ENCODE data around the gene CLTB. TPM values are rescaled to one million over a fixed set of nuclear protein-coding genes. Genes with fewer than 3 reads are reported as not detected.
A peak's percentile ranks its signal among the peaks of the same experiment; 100 is the strongest.

Gene CLTB
- total and polyA plus RNA-seq, 2 experiments from 2014 or later = 26.8 to 34.0 TPM

DNA sequence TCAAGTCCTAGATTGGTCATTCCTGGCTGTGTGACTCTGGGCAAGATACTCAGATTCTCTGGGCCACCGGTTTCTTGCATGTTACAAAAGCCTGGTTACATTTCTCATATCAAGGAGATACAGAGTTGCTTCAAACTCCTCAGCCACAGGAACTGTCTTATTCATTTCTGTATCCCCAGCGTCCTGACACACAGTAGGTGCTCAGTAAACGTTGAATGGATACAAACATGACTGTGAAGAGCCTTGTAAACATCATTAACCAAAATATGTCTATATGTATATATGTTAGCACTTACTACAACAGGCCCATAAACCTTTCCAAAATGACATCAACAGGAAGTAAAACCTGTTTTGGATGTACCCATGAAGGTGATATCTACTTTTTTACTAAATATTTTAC lies 1.6 kb downstream of the CLTB start:
- no peak overlapping the region for H3K27ac ChIP-seq (ENCODE audit: low read depth)
- no peak for TF ChIP-seq CREB1 (CRISPR knock-in tag; IDR thresholded peaks at IDR 0.05; ENCODE audit: low read depth)
- TF ChIP-seq NANOG (IDR thresholded peaks at IDR 0.05; ENCODE audit: borderline replicate concordance) = no peak
- TF ChIP-seq, protein P1, sequence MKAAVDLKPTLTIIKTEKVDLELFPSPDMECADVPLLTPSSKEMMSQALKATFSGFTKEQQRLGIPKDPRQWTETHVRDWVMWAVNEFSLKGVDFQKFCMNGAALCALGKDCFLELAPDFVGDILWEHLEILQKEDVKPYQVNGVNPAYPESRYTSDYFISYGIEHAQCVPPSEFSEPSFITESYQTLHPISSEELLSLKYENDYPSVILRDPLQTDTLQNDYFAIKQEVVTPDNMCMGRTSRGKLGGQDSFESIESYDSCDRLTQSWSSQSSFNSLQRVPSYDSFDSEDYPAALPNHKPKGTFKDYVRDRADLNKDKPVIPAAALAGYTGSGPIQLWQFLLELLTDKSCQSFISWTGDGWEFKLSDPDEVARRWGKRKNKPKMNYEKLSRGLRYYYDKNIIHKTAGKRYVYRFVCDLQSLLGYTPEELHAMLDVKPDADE (IDR thresholded peaks at IDR 0.05) = no peak
- TF ChIP-seq, protein P2, sequence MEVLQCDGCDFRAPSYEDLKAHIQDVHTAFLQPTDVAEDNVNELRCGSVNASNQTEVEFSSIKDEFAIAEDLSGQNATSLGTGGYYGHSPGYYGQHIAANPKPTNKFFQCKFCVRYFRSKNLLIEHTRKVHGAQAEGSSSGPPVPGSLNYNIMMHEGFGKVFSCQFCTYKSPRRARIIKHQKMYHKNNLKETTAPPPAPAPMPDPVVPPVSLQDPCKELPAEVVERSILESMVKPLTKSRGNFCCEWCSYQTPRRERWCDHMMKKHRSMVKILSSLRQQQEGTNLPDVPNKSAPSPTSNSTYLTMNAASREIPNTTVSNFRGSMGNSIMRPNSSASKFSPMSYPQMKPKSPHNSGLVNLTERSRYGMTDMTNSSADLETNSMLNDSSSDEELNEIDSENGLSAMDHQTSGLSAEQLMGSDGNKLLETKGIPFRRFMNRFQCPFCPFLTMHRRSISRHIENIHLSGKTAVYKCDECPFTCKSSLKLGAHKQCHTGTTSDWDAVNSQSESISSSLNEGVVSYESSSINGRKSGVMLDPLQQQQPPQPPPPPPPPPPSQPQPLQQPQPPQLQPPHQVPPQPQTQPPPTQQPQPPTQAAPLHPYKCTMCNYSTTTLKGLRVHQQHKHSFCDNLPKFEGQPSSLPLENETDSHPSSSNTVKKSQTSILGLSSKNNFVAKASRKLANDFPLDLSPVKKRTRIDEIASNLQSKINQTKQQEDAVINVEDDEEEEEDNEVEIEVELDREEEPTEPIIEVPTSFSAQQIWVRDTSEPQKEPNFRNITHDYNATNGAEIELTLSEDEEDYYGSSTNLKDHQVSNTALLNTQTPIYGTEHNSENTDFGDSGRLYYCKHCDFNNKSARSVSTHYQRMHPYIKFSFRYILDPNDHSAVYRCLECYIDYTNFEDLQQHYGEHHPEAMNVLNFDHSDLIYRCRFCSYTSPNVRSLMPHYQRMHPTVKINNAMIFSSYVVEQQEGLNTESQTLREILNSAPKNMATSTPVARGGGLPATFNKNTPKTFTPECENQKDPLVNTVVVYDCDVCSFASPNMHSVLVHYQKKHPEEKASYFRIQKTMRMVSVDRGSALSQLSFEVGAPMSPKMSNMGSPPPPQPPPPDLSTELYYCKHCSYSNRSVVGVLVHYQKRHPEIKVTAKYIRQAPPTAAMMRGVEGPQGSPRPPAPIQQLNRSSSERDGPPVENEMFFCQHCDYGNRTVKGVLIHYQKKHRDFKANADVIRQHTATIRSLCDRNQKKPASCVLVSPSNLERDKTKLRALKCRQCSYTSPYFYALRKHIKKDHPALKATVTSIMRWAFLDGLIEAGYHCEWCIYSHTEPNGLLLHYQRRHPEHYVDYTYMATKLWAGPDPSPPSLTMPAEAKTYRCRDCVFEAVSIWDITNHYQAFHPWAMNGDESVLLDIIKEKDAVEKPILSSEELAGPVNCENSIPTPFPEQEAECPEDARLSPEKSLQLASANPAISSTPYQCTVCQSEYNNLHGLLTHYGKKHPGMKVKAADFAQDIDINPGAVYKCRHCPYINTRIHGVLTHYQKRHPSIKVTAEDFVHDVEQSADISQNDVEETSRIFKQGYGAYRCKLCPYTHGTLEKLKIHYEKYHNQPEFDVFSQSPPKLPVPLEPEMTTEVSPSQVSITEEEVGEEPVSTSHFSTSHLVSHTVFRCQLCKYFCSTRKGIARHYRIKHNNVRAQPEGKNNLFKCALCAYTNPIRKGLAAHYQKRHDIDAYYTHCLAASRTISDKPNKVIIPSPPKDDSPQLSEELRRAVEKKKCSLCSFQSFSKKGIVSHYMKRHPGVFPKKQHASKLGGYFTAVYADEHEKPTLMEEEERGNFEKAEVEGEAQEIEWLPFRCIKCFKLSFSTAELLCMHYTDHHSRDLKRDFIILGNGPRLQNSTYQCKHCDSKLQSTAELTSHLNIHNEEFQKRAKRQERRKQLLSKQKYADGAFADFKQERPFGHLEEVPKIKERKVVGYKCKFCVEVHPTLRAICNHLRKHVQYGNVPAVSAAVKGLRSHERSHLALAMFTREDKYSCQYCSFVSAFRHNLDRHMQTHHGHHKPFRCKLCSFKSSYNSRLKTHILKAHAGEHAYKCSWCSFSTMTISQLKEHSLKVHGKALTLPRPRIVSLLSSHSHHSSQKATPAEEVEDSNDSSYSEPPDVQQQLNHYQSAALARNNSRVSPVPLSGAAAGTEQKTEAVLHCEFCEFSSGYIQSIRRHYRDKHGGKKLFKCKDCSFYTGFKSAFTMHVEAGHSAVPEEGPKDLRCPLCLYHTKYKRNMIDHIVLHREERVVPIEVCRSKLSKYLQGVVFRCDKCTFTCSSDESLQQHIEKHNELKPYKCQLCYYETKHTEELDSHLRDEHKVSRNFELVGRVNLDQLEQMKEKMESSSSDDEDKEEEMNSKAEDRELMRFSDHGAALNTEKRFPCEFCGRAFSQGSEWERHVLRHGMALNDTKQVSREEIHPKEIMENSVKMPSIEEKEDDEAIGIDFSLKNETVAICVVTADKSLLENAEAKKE (CRISPR knock-in tag; IDR thresholded peaks at IDR 0.05) = no peak
- no peak for TF ChIP-seq EZH2 (IDR thresholded peaks at IDR 0.05; ENCODE audit: low read depth, unreplicated experiment)
- TF ChIP-seq EZH2phosphoT487 (IDR thresholded peaks at IDR 0.05; ENCODE audit: unreplicated experiment) = no peak
- TF ChIP-seq ZNF331 (CRISPR knock-in tag; IDR thresholded peaks at IDR 0.05; ENCODE audit: low read depth) = no peak
- TF ChIP-seq JUNB (IDR thresholded peaks at IDR 0.05; ENCODE audit: unreplicated experiment) = no peak
- TF ChIP-seq, protein P3, sequence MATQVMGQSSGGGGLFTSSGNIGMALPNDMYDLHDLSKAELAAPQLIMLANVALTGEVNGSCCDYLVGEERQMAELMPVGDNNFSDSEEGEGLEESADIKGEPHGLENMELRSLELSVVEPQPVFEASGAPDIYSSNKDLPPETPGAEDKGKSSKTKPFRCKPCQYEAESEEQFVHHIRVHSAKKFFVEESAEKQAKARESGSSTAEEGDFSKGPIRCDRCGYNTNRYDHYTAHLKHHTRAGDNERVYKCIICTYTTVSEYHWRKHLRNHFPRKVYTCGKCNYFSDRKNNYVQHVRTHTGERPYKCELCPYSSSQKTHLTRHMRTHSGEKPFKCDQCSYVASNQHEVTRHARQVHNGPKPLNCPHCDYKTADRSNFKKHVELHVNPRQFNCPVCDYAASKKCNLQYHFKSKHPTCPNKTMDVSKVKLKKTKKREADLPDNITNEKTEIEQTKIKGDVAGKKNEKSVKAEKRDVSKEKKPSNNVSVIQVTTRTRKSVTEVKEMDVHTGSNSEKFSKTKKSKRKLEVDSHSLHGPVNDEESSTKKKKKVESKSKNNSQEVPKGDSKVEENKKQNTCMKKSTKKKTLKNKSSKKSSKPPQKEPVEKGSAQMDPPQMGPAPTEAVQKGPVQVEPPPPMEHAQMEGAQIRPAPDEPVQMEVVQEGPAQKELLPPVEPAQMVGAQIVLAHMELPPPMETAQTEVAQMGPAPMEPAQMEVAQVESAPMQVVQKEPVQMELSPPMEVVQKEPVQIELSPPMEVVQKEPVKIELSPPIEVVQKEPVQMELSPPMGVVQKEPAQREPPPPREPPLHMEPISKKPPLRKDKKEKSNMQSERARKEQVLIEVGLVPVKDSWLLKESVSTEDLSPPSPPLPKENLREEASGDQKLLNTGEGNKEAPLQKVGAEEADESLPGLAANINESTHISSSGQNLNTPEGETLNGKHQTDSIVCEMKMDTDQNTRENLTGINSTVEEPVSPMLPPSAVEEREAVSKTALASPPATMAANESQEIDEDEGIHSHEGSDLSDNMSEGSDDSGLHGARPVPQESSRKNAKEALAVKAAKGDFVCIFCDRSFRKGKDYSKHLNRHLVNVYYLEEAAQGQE (IDR thresholded peaks at IDR 0.05; ENCODE audit: unreplicated experiment) = no peak
- TF ChIP-seq ZNF114 (CRISPR knock-in tag; IDR thresholded peaks at IDR 0.05) = no peak
- TF ChIP-seq, protein P4, sequence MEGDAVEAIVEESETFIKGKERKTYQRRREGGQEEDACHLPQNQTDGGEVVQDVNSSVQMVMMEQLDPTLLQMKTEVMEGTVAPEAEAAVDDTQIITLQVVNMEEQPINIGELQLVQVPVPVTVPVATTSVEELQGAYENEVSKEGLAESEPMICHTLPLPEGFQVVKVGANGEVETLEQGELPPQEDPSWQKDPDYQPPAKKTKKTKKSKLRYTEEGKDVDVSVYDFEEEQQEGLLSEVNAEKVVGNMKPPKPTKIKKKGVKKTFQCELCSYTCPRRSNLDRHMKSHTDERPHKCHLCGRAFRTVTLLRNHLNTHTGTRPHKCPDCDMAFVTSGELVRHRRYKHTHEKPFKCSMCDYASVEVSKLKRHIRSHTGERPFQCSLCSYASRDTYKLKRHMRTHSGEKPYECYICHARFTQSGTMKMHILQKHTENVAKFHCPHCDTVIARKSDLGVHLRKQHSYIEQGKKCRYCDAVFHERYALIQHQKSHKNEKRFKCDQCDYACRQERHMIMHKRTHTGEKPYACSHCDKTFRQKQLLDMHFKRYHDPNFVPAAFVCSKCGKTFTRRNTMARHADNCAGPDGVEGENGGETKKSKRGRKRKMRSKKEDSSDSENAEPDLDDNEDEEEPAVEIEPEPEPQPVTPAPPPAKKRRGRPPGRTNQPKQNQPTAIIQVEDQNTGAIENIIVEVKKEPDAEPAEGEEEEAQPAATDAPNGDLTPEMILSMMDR (conservative IDR thresholded peaks at IDR 0.05; ENCODE audit: low read depth in 2 of 2) = no peak
- no peak for TF ChIP-seq POLR2AphosphoS5 (IDR thresholded peaks at IDR 0.05; ENCODE audit: low read depth)
- no peak for TF ChIP-seq STAT1 (IDR thresholded peaks at IDR 0.05; ENCODE audit: unreplicated experiment)

More for the DNA sequence above, 1.6 kb downstream of the CLTB start:
- no peak overlapping the region for H3K4me2 ChIP-seq
- Mint-ChIP-seq H3K27me3 (ENCODE audit: insufficient read depth, low read depth, poor library complexity) (peaks cover 14% of the 10 kb centered on the region), H3K4me1 (0 out of 3 replicates have a peak, but pooled peaks cover 3% of the 10 kb centered on the region), H3K27ac (no peak overlapping the region), H3K4me3 (peak overlapping the region; percentile 67; the same call in 2 of the 3 replicates), H3K9me3 (peaks cover 16% of the 10 kb centered on the region), H3K36me3 (ENCODE audit: low read depth) (no peaks in the 10 kb centered on the region)
- no peak overlapping the region for H3K4me3 ChIP-seq
- H3K9me2 ChIP-seq (ENCODE audit: insufficient read depth) = 0 out of 2 replicates have a peak, but pooled peaks cover 2% of the 10 kb centered on the region
- H4K20me1 ChIP-seq (replicated peaks; ENCODE audit: insufficient read depth) = peaks cover 10% of the 10 kb centered on the region
- H3K36me3 ChIP-seq (ENCODE audit: insufficient read depth) = no peaks in the 10 kb centered on the region
- DNase-seq (ENCODE audit: low spot score) (no peak), ATAC-seq (no peak)
- H3K79me2 ChIP-seq (replicated peaks; ENCODE audit: insufficient read depth) = no peaks in the 10 kb centered on the region
- H2AFZ ChIP-seq = no peak overlapping the region
- H3K27me3 ChIP-seq (ENCODE audit: insufficient read depth) = peaks cover 29% of the 10 kb centered on the region
- H3K4me1 ChIP-seq (ENCODE audit: insufficient read depth) = 0 out of 2 replicates have a peak, but pooled peaks cover 3% of the 10 kb centered on the region
- 0 out of 2 replicates have a peak, but pooled peaks cover 4% of the 10 kb centered on the region for H3F3A ChIP-seq (replicated peaks; ENCODE audit: low read depth)
